Pancreas (tissue), 10 donors: ENCODE results near the gene SUZ12. TPM values are rescaled to one million over a fixed set of nuclear protein-coding genes. Genes with fewer than 3 reads are reported as not detected.
A peak's percentile ranks its signal among the peaks of the same experiment; 100 is the strongest.
"Not testable (repeated sequence)": the region's sequence is repeated elsewhere in the genome, so short reads cannot be mapped to it uniquely, and the experiment has no call there.

ENCODE experiments used
- ATAC-seq, 4 donors: fragments of 200-7000 bp; cut with Tn5 transposase; one replicate each; pipeline versions ENCODE4 v1.8.0 to v1.9.1; 2020; ENCODE audit warnings: mild to moderate bottlenecking in 4 of 4, moderate library complexity in 4 of 4
- DNase-seq, 6 donors: peaks; one replicate each; pipeline ENCODE4 v3.0.0-alpha.2; 2020
- FAIRE-seq: peaks from 2 replicates; lab custom pipeline; 2012; peaks lifted over from hg19 to GRCh38; lab: Jason Lieb, UNC
- H3K27ac ChIP-seq, 4 donors: fragments of 200-600 bp; sonication (generic); 1 replicate in 3 of 4; 2 replicates in 1 of 4; pipeline versions ENCODE4 v1.5.0 to v1.8.0; 2020
- H3K27me3 ChIP-seq, 4 donors: fragments of 200-600 bp; one replicate each; pipeline ENCODE4 v1.8.0; 2021
- H3K36me3 ChIP-seq, 3 donors: fragments of 200-600 bp; sonication (generic) in 1 of 3; one replicate each; pipeline versions ENCODE4 v1.5.0 to v1.8.0; 2020 to 2021
- H3K4me1 ChIP-seq, 3 donors: fragments of 200-600 bp; one replicate each; pipeline ENCODE4 v1.8.0; 2021
- H3K4me3 ChIP-seq, 4 donors: fragments of 200-600 bp; sonication (generic) in 2 of 4; one replicate each; pipeline versions ENCODE4 v1.5.0 to v1.8.0; 2020 to 2021
- H3K9me3 ChIP-seq, 4 donors: fragments of 200-600 bp; one replicate each; pipeline ENCODE4 v1.8.0; 2021
- WGBS, 2 donors: extraction: QIAGEN DNeasy Blood & Tissue Kit; methylation state at CpG; one replicate each; pipeline ENCODE4 v1.1.7; 2013; 5-methylcytosine and 5-hydroxymethylcytosine counted together
- intact Hi-C, 3 donors: fragments of 100-400 bp; cut with DNase I; formaldehyde crosslinking; loops; one replicate each; pipeline versions ENCODE4 v1.11.1 to v1.14.2; 2022
- polyA plus RNA-seq, 2 donors: library from polyadenylated mRNA; stranded (reverse); fragments of 200-250 nt; gene quantifications; one replicate each; pipeline ENCODE4 v1.2.3, GENCODE V29; 2013
- total RNA-seq, 6 donors: library from RNA; stranded (reverse); fragmentation: NEBNext Ultra II Directional in 4 of 6; extraction: Animal tissue kit (Norgen Biotek cat#: 25700) in 4 of 6; gene quantifications; one replicate each; pipeline versions ENCODE4 v1.2.1 to v1.2.4, GENCODE V29; 2021 to 2023
- TF ChIP-seq, protein P1 (sequence below), 4 donors: fragments of 200-600 bp; sonication (generic) in 3 of 4; IDR thresholded peaks; one replicate each; pipeline versions ENCODE4 v1.5.0 to v1.8.0; 2021; ENCODE audit warnings: antibody characterized with exemption in 4 of 4
- donor health status: healthy with polysubstance abuse.
- donor health status: DM: no; HTN: no; CAD: no; lungs with moderate emphysema.
- donor health status: DM: no; HTN: no; CAD: no.
- donor health status: control.
- donor health status: control.
- donor health status: Bipolar disorder and iron deficiency.
- donor health status: DM: yes; HTN: yes; CAD: no.
- donor health status: DM: no; HTN: no; CAD: no.
- donor health status: DM: no; HTN: no; CAD: no.
- donor health status: DM: yes; HTN: yes; CAD: no.

SUZ12 gene
- total and polyA plus RNA-seq, 8 donors: 6.6 to 11.7 (median 7.7) TPM

DNA sequence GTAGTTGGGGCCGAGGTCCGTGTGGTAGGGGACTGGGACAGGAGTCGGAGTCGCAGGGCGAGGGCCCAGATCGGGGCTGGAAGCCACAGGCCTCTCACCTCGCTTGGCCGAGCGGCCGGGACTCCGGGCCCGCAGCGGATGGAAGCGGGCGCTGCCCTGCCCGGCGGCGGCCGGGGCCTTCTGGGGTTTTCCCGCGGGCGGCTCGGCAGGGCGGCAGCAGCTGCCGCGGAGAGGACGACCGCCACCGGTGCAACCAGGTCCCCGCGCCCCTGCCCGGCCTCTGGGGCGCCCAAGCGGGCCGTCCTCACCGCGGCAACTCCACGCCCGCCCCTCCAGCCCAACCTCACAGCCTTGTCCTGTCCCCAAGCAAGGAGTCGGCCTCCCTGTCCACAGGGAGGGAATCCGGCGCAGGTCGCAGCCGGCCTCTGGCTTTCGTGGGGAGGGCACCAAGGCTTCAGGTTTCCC, 19.7 kb upstream of the SUZ12 start:
- no peaks in the 10 kb centered on the region for H3K4me1 ChIP-seq
- peaks cover 0 to 3% (median 0%) of the 10 kb centered on the region in 4 donors for H3K27me3 ChIP-seq
- no peaks in the 10 kb centered on the region for H3K9me3 ChIP-seq
- DNase-seq (peak in 2 of 6 donors; percentile 64 to 70), ATAC-seq (peak in 3 of 4 donors; percentile 52 to 85 (median 75)), FAIRE-seq (no peak)
- intact Hi-C loops: no loop called here
- H3K27ac ChIP-seq: no peak overlapping the region
- H3K36me3 ChIP-seq: no peaks in the 10 kb centered on the region
- TF ChIP-seq, protein P1, sequence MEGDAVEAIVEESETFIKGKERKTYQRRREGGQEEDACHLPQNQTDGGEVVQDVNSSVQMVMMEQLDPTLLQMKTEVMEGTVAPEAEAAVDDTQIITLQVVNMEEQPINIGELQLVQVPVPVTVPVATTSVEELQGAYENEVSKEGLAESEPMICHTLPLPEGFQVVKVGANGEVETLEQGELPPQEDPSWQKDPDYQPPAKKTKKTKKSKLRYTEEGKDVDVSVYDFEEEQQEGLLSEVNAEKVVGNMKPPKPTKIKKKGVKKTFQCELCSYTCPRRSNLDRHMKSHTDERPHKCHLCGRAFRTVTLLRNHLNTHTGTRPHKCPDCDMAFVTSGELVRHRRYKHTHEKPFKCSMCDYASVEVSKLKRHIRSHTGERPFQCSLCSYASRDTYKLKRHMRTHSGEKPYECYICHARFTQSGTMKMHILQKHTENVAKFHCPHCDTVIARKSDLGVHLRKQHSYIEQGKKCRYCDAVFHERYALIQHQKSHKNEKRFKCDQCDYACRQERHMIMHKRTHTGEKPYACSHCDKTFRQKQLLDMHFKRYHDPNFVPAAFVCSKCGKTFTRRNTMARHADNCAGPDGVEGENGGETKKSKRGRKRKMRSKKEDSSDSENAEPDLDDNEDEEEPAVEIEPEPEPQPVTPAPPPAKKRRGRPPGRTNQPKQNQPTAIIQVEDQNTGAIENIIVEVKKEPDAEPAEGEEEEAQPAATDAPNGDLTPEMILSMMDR (IDR thresholded peaks at IDR 0.05): no peak
- peak overlapping the region in 1 of 4 donors; percentile 36 for H3K4me3 ChIP-seq
- 16 to 17% methylated on average over 42 to 45 of the region's 45 CpGs for WGBS, 2 donors

GRCh38 chr17:31917721-31918120, 19.1 kb upstream of the SUZ12 start:
- WGBS, 2 donors: 90 to 94% methylated on average over 13 of the region's 13 CpGs
- H3K4me3 ChIP-seq, H3K9me3 ChIP-seq, H3K4me1 ChIP-seq, ATAC-seq, H3K27ac ChIP-seq, DNase-seq, intact Hi-C loops, FAIRE-seq, H3K27me3 ChIP-seq, H3K36me3 ChIP-seq: not testable (repeated sequence)

GRCh38 chr17:31918701-31919128, 18.1 kb upstream of the SUZ12 start:
- H3K9me3 ChIP-seq: no peaks in the 10 kb centered on the region
- H3K4me1 ChIP-seq: no peaks in the 10 kb centered on the region
- TF ChIP-seq, protein P1 (IDR thresholded peaks at IDR 0.05): no peak
- intact Hi-C loops: no loop called here
- no peak overlapping the region for H3K4me3 ChIP-seq
- ATAC-seq (no peak), DNase-seq (no peak), FAIRE-seq (no peak)
- H3K36me3 ChIP-seq: no peaks in the 10 kb centered on the region
- WGBS, 2 donors: 68 to 91% methylated on average over 4 of the region's 4 CpGs
- H3K27ac ChIP-seq: no peak overlapping the region
- H3K27me3 ChIP-seq: peaks cover 0 to 3% (median 0%) of the 10 kb centered on the region in 4 donors

- no peaks in the 10 kb centered on the region for H3K9me3 ChIP-seq
- WGBS, 2 donors: 75 to 80% methylated on average over 10 of the region's 10 CpGs
- H3K27ac ChIP-seq: no peak overlapping the region
- no peaks in the 10 kb centered on the region for H3K4me1 ChIP-seq
- no peaks in the 10 kb centered on the region for H3K36me3 ChIP-seq
- intact Hi-C loops: no loop called here
- no peak overlapping the region for H3K4me3 ChIP-seq
- ATAC-seq: no peak
- TF ChIP-seq, protein P1 (IDR thresholded peaks at IDR 0.05): no peak
- peaks cover 0 to 3% (median 0%) of the 10 kb centered on the region in 4 donors for H3K27me3 ChIP-seq
- DNase-seq: no peak
- no peak for FAIRE-seq
Measured at GRCh38 chr17:31919802-31920525, 16.8 kb upstream of the SUZ12 start.

DNA sequence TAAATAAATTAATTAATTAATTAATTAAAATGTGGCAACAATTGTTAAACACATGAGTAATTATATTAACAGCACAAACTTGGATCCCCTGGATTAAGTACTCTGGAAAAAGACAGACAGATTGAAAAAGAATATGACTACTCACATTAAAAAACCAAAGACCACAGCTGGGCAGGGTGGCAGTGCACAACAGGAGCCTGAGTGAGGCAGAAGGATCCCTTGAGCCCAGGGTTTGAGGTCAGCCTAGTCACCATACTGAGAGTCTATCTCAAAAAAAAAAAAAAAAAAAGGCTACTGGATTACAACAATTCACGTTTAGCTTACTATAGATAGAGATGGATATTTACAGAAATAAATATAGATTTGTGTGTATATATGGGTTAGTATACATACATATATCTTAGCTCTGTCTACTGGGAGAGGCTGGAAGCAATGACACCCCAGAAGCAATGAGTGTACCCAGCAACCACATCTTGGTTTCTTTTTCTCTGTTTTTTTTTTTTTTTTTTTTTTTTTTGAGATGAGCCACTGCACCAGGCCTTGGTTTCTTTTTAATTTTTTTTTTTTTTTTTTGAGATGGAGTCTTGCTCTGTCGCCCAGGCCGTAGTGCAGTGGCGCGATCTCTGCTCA, 10.6 kb upstream of the SUZ12 start:
- Histone ChIP-seq H3K27me3 (no peaks in the 10 kb centered on the region), H3K4me1 (no peaks in the 10 kb centered on the region), H3K4me3 (no peak overlapping the region), H3K36me3 (no peaks in the 10 kb centered on the region), H3K27ac (no peak overlapping the region), H3K9me3 (no peaks in the 10 kb centered on the region)
- ATAC-seq: no peak
- WGBS, 2 donors: 87 to 92% methylated on average over 5 of the region's 5 CpGs
- no peak for DNase-seq
- TF ChIP-seq, protein P1 (IDR thresholded peaks at IDR 0.05): no peak
- FAIRE-seq: no peak
- intact Hi-C loops: no loop called here
